ENCODE data around the gene AARS1.
"Not testable (repeated sequence)": the region's sequence is repeated elsewhere in the genome, so short reads cannot be mapped to it uniquely, and the experiment has no call there.

Gene AARS1

DNA sequence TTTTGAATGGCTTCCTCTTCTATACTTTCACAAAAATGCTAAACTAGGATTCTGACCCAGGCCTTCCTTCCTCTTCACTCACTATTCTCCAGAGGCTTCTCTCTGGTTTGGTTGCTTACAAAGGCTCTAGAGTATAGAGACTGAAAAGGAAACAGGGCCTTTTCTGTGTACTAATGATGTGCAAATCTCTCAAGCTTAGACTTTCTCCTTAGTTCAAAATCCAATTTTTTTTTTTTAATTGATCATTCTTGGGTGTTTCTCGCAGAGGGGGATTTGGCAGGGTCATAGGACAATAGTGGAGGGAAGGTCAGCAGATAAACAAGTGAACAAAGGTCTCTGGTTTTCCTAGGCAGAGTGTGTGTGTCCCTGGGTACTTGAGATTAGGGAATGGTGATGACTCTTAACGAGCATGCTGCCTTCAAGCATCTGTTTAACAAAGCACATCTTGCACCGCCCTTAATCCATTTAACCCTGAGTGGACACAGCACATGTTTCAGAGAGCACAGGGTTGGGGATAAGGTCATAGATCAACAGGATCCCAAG, 65.3 kb downstream of the AARS1 start:
- H3K9ac ChIP-seq (ENCODE audit: low read depth, low read length); H3K4me3 ChIP-seq (ENCODE audit: low read length); H3K4me1 ChIP-seq (ENCODE audit: insufficient read depth, low read length); H3K27me3 ChIP-seq (ENCODE audit: insufficient read depth, low read length); H3K9me3 ChIP-seq (ENCODE audit: insufficient read depth, low read depth, low read length); H3K27ac ChIP-seq (ENCODE audit: low read depth, low read length): not testable (repeated sequence)
- WGBS, result no CpG with 5 or more reads among the region's 3 CpGs
- peaks cover 19% of the 10 kb centered on the region for H3K36me3 ChIP-seq (ENCODE audit: insufficient read depth, low read length)

DNA sequence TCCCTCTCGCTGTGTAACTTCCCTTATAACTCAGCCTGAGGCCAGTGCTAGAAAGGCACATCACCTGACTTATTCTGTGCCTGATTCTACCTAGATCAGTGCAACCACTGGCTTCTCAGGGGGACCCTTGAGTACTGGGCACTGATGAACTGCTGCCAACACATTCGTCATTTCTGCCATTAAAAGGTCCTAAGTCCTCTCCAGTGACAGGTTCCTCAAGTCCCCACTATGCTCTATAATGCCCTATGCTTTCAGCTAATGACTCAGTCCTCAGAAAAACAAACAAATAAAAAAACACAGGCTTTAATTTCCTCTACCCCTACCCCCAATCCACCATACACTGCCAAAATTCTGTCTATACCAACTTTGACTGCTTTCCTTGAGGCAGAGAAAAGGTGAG, 66.1 kb downstream of the AARS1 start:
- H3K36me3 ChIP-seq (ENCODE audit: insufficient read depth, low read length), result peaks cover 17% of the 10 kb centered on the region
- not testable (repeated sequence) for H3K9ac ChIP-seq (ENCODE audit: low read depth, low read length); H3K27me3 ChIP-seq (ENCODE audit: insufficient read depth, low read length); H3K27ac ChIP-seq (ENCODE audit: low read depth, low read length); H3K9me3 ChIP-seq (ENCODE audit: insufficient read depth, low read depth, low read length); H3K4me1 ChIP-seq (ENCODE audit: insufficient read depth, low read length); H3K4me3 ChIP-seq (ENCODE audit: low read length)
- WGBS, result no CpG with 5 or more reads among the region's 2 CpGs

DNA sequence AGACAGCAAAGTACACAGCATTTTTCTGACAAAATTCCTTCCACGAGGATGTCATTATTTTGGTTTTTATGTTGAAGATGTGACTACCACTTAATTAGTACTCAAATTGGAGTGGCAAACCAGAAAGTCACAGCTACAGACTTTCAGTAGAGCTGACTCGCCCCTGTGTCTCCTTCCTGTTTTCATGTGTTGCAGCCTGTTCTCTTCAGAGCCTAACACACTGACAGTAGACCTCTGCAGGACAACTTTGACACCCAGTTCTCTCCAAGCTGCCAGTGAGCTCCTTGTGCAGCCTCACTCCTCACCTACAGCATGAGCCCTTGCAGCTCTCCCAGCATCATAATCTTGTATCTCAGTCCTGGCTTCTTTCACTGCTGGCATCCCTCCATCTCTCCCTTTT, 66.7 kb downstream of the AARS1 start:
- H3K4me3 ChIP-seq (ENCODE audit: low read length); H3K27ac ChIP-seq (ENCODE audit: low read depth, low read length); H3K27me3 ChIP-seq (ENCODE audit: insufficient read depth, low read length); H3K9me3 ChIP-seq (ENCODE audit: insufficient read depth, low read depth, low read length); H3K4me1 ChIP-seq (ENCODE audit: insufficient read depth, low read length); H3K9ac ChIP-seq (ENCODE audit: low read depth, low read length): not testable (repeated sequence)
- H3K36me3 ChIP-seq (ENCODE audit: insufficient read depth, low read length), result peaks cover 17% of the 10 kb centered on the region
- no CpG with 5 or more reads among the region's 2 CpGs for WGBS

DNA sequence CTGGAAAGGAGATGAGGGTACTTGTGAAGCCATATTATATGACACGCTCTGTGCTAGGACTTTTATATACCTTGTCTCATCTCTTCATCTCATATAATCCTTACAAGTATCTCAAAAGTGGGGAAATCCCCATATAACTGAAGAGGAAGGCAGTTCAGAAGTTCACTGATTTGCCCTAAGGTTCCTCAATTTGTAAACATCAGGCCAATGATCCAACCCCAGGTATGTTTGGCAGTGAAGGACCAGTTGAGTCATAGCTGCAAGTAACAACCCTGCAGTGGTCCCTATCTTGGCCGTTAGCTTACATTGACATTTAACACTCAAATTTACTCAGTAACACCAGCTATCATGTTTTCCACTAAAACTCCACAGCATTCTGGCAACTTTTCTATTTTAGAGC, 70.7 kb downstream of the AARS1 start:
- WGBS, result 100% methylated on average over 1 of the region's 2 CpGs
- H3K4me1 ChIP-seq (ENCODE audit: insufficient read depth, low read length); H3K27me3 ChIP-seq (ENCODE audit: insufficient read depth, low read length); H3K9me3 ChIP-seq (ENCODE audit: insufficient read depth, low read depth, low read length); H3K9ac ChIP-seq (ENCODE audit: low read depth, low read length); H3K27ac ChIP-seq (ENCODE audit: low read depth, low read length); H3K4me3 ChIP-seq (ENCODE audit: low read length): not testable (repeated sequence)
- H3K36me3 ChIP-seq (ENCODE audit: insufficient read depth, low read length), result peaks cover 12% of the 10 kb centered on the region

DNA sequence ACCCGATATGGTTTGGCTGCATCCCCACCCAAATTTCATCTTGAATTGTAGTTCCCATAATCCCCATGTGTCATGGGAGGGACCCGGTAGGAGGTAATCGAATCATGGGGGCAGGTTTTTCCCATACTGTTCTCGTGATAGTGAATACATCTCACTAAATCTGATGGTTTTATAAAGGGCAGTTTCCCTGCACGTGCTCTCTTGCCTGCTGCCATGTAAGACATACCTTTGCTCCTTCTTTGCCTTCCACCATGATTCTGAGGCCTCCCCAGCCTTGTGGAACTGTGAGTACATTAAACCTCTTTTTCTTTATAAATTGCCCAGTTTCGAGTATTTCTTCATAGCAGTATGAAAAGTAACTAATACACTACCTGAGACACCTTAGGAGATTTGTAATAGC, 82.9 kb downstream of the AARS1 start:
- not testable (repeated sequence) for H3K4me1 ChIP-seq (ENCODE audit: insufficient read depth, low read length); H3K27me3 ChIP-seq (ENCODE audit: insufficient read depth, low read length); H3K9ac ChIP-seq (ENCODE audit: low read depth, low read length); H3K36me3 ChIP-seq (ENCODE audit: insufficient read depth, low read length); H3K9me3 ChIP-seq (ENCODE audit: insufficient read depth, low read depth, low read length); H3K27ac ChIP-seq (ENCODE audit: low read depth, low read length); H3K4me3 ChIP-seq (ENCODE audit: low read length)
- 100% methylated on average over 1 of the region's 6 CpGs for WGBS

- H3K27me3 ChIP-seq (ENCODE audit: insufficient read depth, low read length); H3K4me1 ChIP-seq (ENCODE audit: insufficient read depth, low read length); H3K36me3 ChIP-seq (ENCODE audit: insufficient read depth, low read length); H3K9ac ChIP-seq (ENCODE audit: low read depth, low read length); H3K9me3 ChIP-seq (ENCODE audit: insufficient read depth, low read depth, low read length); H3K4me3 ChIP-seq (ENCODE audit: low read length); H3K27ac ChIP-seq (ENCODE audit: low read depth, low read length): not testable (repeated sequence)
- WGBS, result 98% methylated on average over 14 of the region's 46 CpGs
These were observed 84.5 kb downstream of the AARS1 start for GRCh38 chr16:70204668-70205405.

GRCh38 chr16:70204010-70204409, 85.3 kb downstream of the AARS1 start:
- H3K4me3 ChIP-seq (ENCODE audit: low read length), result not testable (repeated sequence)

DNA sequence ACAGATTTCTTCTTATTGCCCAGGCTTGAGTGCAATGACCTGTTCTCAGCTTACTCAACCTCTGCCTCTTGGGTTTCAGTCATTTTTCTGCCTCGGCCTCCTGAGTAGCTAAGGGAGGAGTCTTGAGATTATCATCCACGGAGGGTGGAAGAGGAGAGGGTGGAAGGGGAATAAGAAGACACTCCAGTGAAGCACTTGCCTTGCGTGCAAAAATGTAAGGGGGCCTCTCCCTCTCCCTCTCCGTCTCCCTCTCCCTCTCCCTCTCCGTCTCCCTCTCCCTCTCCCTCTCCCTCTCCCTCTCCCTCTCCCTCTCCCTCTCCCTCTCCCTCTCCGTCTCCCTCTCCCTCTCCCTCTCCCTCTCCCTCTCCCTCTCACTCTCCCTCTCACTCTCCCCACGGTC, 85.8 kb downstream of the AARS1 start:
- H3K9me3 ChIP-seq (ENCODE audit: insufficient read depth, low read depth, low read length); H3K27me3 ChIP-seq (ENCODE audit: insufficient read depth, low read length); H3K27ac ChIP-seq (ENCODE audit: low read depth, low read length); H3K4me1 ChIP-seq (ENCODE audit: insufficient read depth, low read length); H3K4me3 ChIP-seq (ENCODE audit: low read length); H3K9ac ChIP-seq (ENCODE audit: low read depth, low read length); H3K36me3 ChIP-seq (ENCODE audit: insufficient read depth, low read length): not testable (repeated sequence)
- 81% methylated on average over 3 of the region's 7 CpGs for WGBS

More at GRCh38 chr16:70204010-70204409, 85.3 kb downstream of the AARS1 start:
- not testable (repeated sequence) for H3K9me3 ChIP-seq (ENCODE audit: insufficient read depth, low read depth, low read length); H3K27me3 ChIP-seq (ENCODE audit: insufficient read depth, low read length); H3K4me1 ChIP-seq (ENCODE audit: insufficient read depth, low read length); H3K9ac ChIP-seq (ENCODE audit: low read depth, low read length); H3K36me3 ChIP-seq (ENCODE audit: insufficient read depth, low read length); H3K27ac ChIP-seq (ENCODE audit: low read depth, low read length)
- 96% methylated on average over 10 of the region's 29 CpGs for WGBS
